Left kidney (tissue), 2 donors: ENCODE results near the gene LYPD6B. TPM values are rescaled to one million over a fixed set of nuclear protein-coding genes. Genes with fewer than 3 reads are reported as not detected.
A peak's percentile ranks its signal among the peaks of the same experiment; 100 is the strongest.

Experiments used
- DNase-seq: peaks from one replicate; pipeline ENCODE4 v3.0.0-alpha.2; 2013
- polyA plus RNA-seq: library from polyadenylated mRNA; unstranded; fragments of 120-200 nt; gene quantifications from one replicate; pipeline ENCODE4 v1.2.1, GENCODE V29; 2013; ENCODE audit not compliant: insufficient read length

The LYPD6B gene
- polyA plus RNA-seq, 1 donor = 37.2 TPM

GRCh38 chr2:149009576-149010461 is 28.7 kb upstream of the LYPD6B start:
- DNase-seq = no peak

- DNase-seq = no peak
Observed at GRCh38 chr2:149012545-149012944, 26.0 kb upstream of the LYPD6B start.

GRCh38 chr2:149015501-149015900 is 23.0 kb upstream of the LYPD6B start:
- no peak for DNase-seq

- no peak for DNase-seq
Observed at GRCh38 chr2:149015926-149016563, 22.5 kb upstream of the LYPD6B start.

GRCh38 chr2:149017116-149017985 is 21.1 kb upstream of the LYPD6B start:
- DNase-seq = peak; percentile 83

GRCh38 chr2:149018981-149019380 is 19.5 kb upstream of the LYPD6B start:
- no peak for DNase-seq

- DNase-seq = no peak
Observed at GRCh38 chr2:149019768-149020167, 18.7 kb upstream of the LYPD6B start.

- no peak for DNase-seq
Observed at GRCh38 chr2:149020432-149020851, 18.1 kb upstream of the LYPD6B start.

- DNase-seq = no peak
Observed at GRCh38 chr2:149021271-149021719, 17.2 kb upstream of the LYPD6B start.

GRCh38 chr2:149021761-149022160 is 16.7 kb upstream of the LYPD6B start:
- no peak for DNase-seq

- no peak for DNase-seq
Observed at GRCh38 chr2:149023091-149023490, 15.4 kb upstream of the LYPD6B start.

- no peak for DNase-seq
Observed at GRCh38 chr2:149027590-149028250, 10.8 kb upstream of the LYPD6B start.

GRCh38 chr2:149028377-149028776 is 10.1 kb upstream of the LYPD6B start:
- no peak for DNase-seq

- DNase-seq = no peak
Observed at GRCh38 chr2:149028891-149029290, 9.6 kb upstream of the LYPD6B start.

- no peak for DNase-seq
Observed at GRCh38 chr2:149029307-149029965, 9.1 kb upstream of the LYPD6B start.

GRCh38 chr2:149031396-149031795 is 7.1 kb upstream of the LYPD6B start:
- DNase-seq = no peak

GRCh38 chr2:149033716-149034115 is 4.8 kb upstream of the LYPD6B start:
- peak; percentile 64 for DNase-seq

GRCh38 chr2:149034406-149034805 is 4.1 kb upstream of the LYPD6B start:
- no peak for DNase-seq

- no peak for DNase-seq
Observed at GRCh38 chr2:149036507-149037293, 1.8 kb upstream of the LYPD6B start.

- peak; percentile 38 for DNase-seq
Observed at GRCh38 chr2:149037851-149038250, 648 bp upstream of the LYPD6B start.
